SW480 (cell line): Measurements from ENCODE around the gene RNF19B.

Experiments used
- DNase-seq: peaks from one replicate; pipeline ENCODE4 v3.0.0-alpha.2; 2016; ENCODE audit warnings: low spot score

RNF19B gene

GRCh38 chr1:32967888-32968568 lies 3.4 kb upstream of the RNF19B start:
- no peak for DNase-seq

GRCh38 chr1:32966900-32967299 lies 2.3 kb upstream of the RNF19B start:
- DNase-seq = no peak

- DNase-seq = no peak
Measured at GRCh38 chr1:32965251-32965747, 690 bp upstream of the RNF19B start.

- DNase-seq = peak; percentile 54
Measured at GRCh38 chr1:32963746-32964460, 706 bp downstream of the RNF19B start.

GRCh38 chr1:32962248-32962896 lies 2.2 kb downstream of the RNF19B start:
- peak; percentile 67 for DNase-seq

GRCh38 chr1:32960819-32961355 lies 3.7 kb downstream of the RNF19B start:
- DNase-seq = no peak

GRCh38 chr1:32960342-32960741 lies 4.3 kb downstream of the RNF19B start:
- no peak for DNase-seq

GRCh38 chr1:32958827-32959226 lies 5.8 kb downstream of the RNF19B start:
- DNase-seq = no peak

GRCh38 chr1:32957017-32957416 lies 7.6 kb downstream of the RNF19B start:
- no peak for DNase-seq

GRCh38 chr1:32954168-32954567 lies 10.4 kb downstream of the RNF19B start:
- no peak for DNase-seq

GRCh38 chr1:32953495-32953894 lies 11.1 kb downstream of the RNF19B start:
- DNase-seq = no peak

GRCh38 chr1:32949519-32949918 lies 15.1 kb downstream of the RNF19B start:
- no peak for DNase-seq

- DNase-seq = peak; percentile 69
Measured at GRCh38 chr1:32948905-32949304, 15.7 kb downstream of the RNF19B start.

GRCh38 chr1:32948390-32948722 lies 16.3 kb downstream of the RNF19B start:
- no peak for DNase-seq

- no peak for DNase-seq
Measured at GRCh38 chr1:32947669-32948389, 16.8 kb downstream of the RNF19B start.

GRCh38 chr1:32946413-32946812 lies 18.2 kb downstream of the RNF19B start:
- DNase-seq = no peak

GRCh38 chr1:32944180-32944579 lies 20.4 kb downstream of the RNF19B start:
- no peak for DNase-seq

GRCh38 chr1:32939655-32940371 lies 24.8 kb downstream of the RNF19B start:
- no peak for DNase-seq

- DNase-seq = no peak
Measured at GRCh38 chr1:32937061-32937460, 27.5 kb downstream of the RNF19B start.

GRCh38 chr1:32934535-32934934 lies 30.1 kb downstream of the RNF19B start:
- no peak for DNase-seq

- peak; percentile 55 for DNase-seq
Measured at GRCh38 chr1:32933742-32934322, 30.8 kb downstream of the RNF19B start.
